Thoracic aorta (tissue), 2 donors: ENCODE results near the gene CSPG4. TPM values are rescaled to one million over a fixed set of nuclear protein-coding genes. Genes with fewer than 3 reads are reported as not detected.
A peak's percentile ranks its signal among the peaks of the same experiment; 100 is the strongest.

ENCODE experiments used
- ATAC-seq: fragments of 150-250 bp; one replicate; pipeline ENCODE4 v1.8.0; 2017; ENCODE audit warnings: low read depth; ENCODE audit not compliant: insufficient number of reproducible peaks, low FRiP score
- DNase-seq: peaks from one replicate; pipeline ENCODE4 v3.0.0-alpha.2; 2020; ENCODE audit warnings: low spot score
- H3K27ac ChIP-seq, 2 donors: fragments of 200-600 bp; sonication (generic); 1 replicate in 1 of 2; 2 replicates in 1 of 2; pipeline ENCODE4 v1.5.1; 2016; ENCODE audit warnings: mild to moderate bottlenecking in 2 of 2, moderate library complexity in 2 of 2
- H3K27me3 ChIP-seq: fragments of 200-600 bp; sonication (generic); replicated peaks from 2 replicates; pipeline ENCODE4 v1.6.0; 2016; ENCODE audit warnings: mild to moderate bottlenecking; ENCODE audit not compliant: insufficient read depth
- H3K36me3 ChIP-seq: fragments of 200-600 bp; sonication (generic); one replicate; pipeline ENCODE4 v1.5.1; 2016
- H3K4me1 ChIP-seq, 2 donors: fragments of 200-600 bp; sonication (generic); 1 replicate in 1 of 2; 2 replicates in 1 of 2; pipeline versions ENCODE4 v1.5.1 to v1.6.0; 2016; ENCODE audit warnings: low read depth in 2 of 2, mild to moderate bottlenecking in 1 of 2; ENCODE audit not compliant: control insufficient read depth in 1 of 2
- H3K4me3 ChIP-seq: fragments of 200-600 bp; sonication (generic); 2 replicates; pipeline ENCODE4 v1.5.1; 2016; ENCODE audit warnings: mild to moderate bottlenecking
- H3K9me3 ChIP-seq: fragments of 200-600 bp; sonication (generic); 2 replicates; pipeline ENCODE4 v1.5.1; 2016
- total RNA-seq, 2 donors: library from RNA; depleted of rRNA; stranded (reverse); fragments of >200 nt; gene quantifications; one replicate each; pipeline versions ENCODE4 v1.1.0 to v1.2.3, GENCODE V29; 2016
- TF ChIP-seq, protein P1 (sequence below): fragments of 200-600 bp; sonication (generic); IDR thresholded peaks from one replicate; pipeline ENCODE4 v1.5.1; 2019; ENCODE audit warnings: antibody characterized with exemption

CSPG4 gene
- total RNA-seq, 2 donors from 2014 or later = 252 to 263 TPM

DNA sequence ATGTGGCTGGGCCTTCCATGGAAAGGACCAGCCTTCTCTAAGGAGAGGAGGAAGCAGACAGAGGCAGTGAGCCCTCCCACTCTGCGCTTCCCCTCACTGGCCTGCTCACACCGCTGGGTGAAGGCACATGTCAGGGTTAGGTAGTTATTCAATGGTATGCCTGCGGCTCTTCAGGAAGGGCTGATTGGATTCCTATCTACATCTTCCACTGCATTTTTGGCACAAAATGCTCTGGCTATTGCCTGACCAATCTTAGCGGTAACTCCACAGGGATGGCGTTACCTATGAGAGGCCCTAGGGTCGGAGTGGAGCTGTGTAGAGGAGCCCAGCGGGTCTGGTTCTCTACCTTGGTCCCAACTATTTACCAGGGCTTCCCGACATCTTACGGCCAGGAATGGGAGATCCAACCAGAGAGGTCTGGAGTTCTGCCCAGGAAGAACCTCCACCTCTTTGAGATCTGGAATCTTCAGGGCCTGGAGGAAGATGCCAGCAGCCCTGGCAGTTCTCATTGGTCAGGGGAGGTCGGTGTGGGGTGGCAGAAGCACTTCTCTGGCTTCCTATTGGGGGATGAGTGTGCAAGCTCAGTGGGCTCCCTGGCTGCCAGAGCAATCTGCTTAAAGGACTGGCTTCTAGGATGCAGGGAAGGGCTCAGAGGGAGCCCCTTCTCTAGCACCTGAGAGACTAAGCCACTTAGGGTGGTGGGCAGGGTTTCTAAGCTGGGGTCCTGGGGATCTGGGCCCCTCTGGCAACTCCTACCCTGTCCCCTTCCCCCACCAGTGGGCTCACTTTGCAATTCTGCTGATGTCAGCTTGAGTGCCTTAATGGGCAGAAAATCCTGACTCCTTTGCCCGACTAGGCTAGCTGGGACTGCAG is 40.7 kb downstream of the CSPG4 start:
- H3K27me3 ChIP-seq = no peaks in the 10 kb centered on the region
- H3K27ac ChIP-seq = peak overlapping the region; percentile 91 to 98
- peaks cover 51 to 98% of the 10 kb centered on the region in 2 donors for H3K4me1 ChIP-seq
- DNase-seq (no peak), ATAC-seq (no peak)
- no peak overlapping the region for H3K4me3 ChIP-seq
- H3K36me3 ChIP-seq = peaks cover 4% of the 10 kb centered on the region
- H3K9me3 ChIP-seq = no peaks in the 10 kb centered on the region
- TF ChIP-seq, protein P1, sequence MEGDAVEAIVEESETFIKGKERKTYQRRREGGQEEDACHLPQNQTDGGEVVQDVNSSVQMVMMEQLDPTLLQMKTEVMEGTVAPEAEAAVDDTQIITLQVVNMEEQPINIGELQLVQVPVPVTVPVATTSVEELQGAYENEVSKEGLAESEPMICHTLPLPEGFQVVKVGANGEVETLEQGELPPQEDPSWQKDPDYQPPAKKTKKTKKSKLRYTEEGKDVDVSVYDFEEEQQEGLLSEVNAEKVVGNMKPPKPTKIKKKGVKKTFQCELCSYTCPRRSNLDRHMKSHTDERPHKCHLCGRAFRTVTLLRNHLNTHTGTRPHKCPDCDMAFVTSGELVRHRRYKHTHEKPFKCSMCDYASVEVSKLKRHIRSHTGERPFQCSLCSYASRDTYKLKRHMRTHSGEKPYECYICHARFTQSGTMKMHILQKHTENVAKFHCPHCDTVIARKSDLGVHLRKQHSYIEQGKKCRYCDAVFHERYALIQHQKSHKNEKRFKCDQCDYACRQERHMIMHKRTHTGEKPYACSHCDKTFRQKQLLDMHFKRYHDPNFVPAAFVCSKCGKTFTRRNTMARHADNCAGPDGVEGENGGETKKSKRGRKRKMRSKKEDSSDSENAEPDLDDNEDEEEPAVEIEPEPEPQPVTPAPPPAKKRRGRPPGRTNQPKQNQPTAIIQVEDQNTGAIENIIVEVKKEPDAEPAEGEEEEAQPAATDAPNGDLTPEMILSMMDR = no peak

DNA sequence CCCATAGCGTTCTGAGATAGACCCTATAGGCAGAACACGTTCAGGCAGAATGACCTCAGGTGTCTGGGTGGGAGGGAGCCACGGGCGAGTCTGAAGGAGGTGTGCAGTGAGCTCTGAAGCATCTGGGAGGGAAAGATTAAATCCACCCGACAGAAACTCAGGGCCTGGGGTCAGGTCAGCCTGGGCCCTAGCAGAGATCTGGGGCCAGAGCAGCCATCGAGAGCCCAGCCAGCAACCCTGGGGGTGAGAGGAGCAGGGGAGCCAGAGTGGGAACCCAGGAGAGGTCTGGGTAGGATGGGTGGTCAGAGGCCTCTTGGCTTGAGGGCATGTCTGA is 42.8 kb downstream of the CSPG4 start:
- no peaks in the 10 kb centered on the region for H3K9me3 ChIP-seq
- peak overlapping the region; percentile 91 to 98 for H3K27ac ChIP-seq
- peaks cover 46 to 93% of the 10 kb centered on the region in 2 donors for H3K4me1 ChIP-seq
- no peaks in the 10 kb centered on the region for H3K36me3 ChIP-seq
- H3K27me3 ChIP-seq = no peaks in the 10 kb centered on the region
- ATAC-seq (no peak), DNase-seq (no peak)
- TF ChIP-seq, protein P1 = no peak
- no peak overlapping the region for H3K4me3 ChIP-seq

DNA sequence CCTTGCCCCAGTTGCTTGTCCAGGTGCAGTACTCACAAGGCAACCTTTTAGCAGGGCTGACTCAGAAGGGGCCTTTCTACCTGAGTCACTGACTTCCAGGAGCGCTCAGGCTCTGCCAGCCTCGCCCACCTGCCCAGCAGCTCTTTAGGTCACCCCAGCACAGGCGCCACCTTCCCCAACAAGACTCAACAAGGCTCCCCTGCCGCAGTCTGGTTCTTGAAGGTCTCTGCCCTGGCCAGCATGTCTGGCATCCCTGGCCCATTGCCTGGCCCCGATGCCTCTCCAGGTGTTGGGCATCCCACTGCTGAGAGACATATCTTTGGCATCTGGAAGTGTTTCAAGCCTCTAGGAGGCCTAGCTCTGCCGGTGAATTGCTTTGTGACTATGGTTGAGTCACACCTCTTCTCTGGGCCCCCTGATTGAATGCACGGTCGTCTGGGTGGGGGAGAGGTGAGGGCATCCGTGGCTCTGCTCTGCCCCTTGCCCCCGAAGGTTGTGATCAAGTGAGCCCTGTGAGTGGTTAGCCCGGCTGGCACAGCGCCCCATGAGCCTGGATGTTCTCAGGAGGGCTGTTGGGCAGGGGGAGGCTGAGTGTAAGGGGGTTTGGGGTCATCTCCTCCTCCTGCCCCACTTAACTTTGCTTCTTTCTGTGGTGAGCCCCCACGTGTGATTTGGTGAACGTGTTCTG is 43.3 kb downstream of the CSPG4 start:
- ATAC-seq (no peak), DNase-seq (no peak)
- Histone ChIP-seq H3K27me3 (no peaks in the 10 kb centered on the region), H3K27ac (peak overlapping the region; percentile 91 to 98), H3K4me1 (peaks cover 41 to 91% of the 10 kb centered on the region in 2 donors), H3K36me3 (no peaks in the 10 kb centered on the region), H3K9me3 (no peaks in the 10 kb centered on the region), H3K4me3 (no peak overlapping the region)
- TF ChIP-seq, protein P1 = no peak

DNA sequence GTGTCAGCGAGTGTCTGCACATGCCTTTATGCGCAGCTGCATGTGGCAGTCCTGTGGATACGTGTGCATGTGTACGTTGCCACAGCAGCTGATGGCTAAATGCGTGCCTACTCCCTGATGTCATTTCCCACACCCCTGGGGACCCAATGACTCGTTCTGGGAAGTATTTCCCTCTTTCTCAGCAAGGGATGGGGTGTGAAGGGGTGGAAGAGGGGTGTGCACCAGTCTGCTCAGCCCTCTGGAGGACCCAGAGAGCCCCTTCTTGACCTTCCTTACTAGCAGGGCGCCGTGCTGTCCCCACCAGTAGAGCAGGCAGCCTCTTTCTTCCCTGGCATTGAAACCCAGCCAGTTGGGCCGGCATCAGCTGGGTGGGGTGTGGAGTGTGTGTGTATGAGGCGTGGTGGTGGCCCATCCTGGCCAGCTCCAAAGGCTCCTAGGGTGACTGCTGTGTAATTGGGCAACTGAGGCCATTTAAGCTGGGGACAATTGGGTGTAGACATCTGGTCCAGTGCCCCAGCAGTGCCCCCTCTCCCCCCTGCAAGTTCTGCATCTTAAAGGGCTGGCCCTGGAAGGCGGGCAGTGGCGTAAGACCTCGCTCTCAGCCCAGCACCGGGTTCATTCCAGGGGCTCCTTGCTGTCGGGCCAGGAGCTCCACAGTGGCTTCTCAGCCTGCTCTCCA is 45.7 kb downstream of the CSPG4 start:
- peak overlapping the region; percentile 91 to 98 for H3K27ac ChIP-seq
- no peaks in the 10 kb centered on the region for H3K9me3 ChIP-seq
- TF ChIP-seq, protein P1 = no peak
- no peaks in the 10 kb centered on the region for H3K27me3 ChIP-seq
- DNase-seq = peak; percentile 86
- ATAC-seq = peak; percentile 84
- H3K4me1 ChIP-seq = peaks cover 21 to 89% of the 10 kb centered on the region in 2 donors
- H3K36me3 ChIP-seq = no peaks in the 10 kb centered on the region
- peak overlapping the region; percentile 58 for H3K4me3 ChIP-seq

DNA sequence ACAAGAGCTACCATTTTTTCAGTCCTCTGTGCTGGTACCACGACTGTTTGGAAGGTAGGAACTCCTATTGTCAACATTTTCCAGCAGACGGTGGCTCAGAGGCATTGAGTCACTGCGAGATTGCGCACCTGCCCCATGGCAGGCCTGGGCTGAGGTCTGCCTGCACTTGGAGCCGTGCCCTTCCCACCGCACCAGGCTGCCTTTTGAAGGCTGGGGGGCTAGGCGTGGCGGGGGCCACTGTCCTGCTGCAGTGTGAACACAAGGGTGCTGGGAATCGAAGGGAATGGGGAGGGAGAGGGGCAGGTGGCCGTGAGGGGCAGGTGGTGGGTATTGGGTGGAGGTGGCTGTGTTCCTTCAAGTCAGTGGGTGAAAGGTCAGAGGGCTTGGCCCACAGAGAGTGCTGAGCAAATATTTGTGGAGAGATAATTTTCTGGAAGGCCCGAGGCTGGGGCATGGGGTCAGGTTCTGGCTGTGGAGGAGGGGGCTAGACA is 48.7 kb downstream of the CSPG4 start:
- no peak for ATAC-seq
- peak overlapping the region; percentile 98 to 99 for H3K27ac ChIP-seq

More for the DNA sequence above, 48.7 kb downstream of the CSPG4 start:
- H3K27me3 ChIP-seq = no peaks in the 10 kb centered on the region
- H3K4me3 ChIP-seq = no peak overlapping the region
- no peaks in the 10 kb centered on the region for H3K9me3 ChIP-seq
- H3K36me3 ChIP-seq = peaks cover 3% of the 10 kb centered on the region
- peaks cover 46 to 91% of the 10 kb centered on the region in 2 donors for H3K4me1 ChIP-seq
- no peak for DNase-seq
- TF ChIP-seq, protein P1 = no peak
